H1 (cell line): ENCODE results near the gene ZNFX1. TPM values are rescaled to one million over a fixed set of nuclear protein-coding genes. Genes with fewer than 3 reads are reported as not detected.

Experiments used
- CTCF ChIA-PET: fragments of 300-600 bp; sonication (Branson Sonifier 250); formaldehyde crosslinking; loops from one replicate; lab custom pipeline; 2021; ENCODE audit not compliant: partially characterized antibody; lab: Charles Lee
- POLR2A ChIA-PET: fragments of 300-600 bp; sonication (Branson Sonifier 250); formaldehyde crosslinking; loops from one replicate; lab custom pipeline; 2021; ENCODE audit warnings: inconsistent platforms; ENCODE audit not compliant: partially characterized antibody; lab: Charles Lee
- DNase-seq, 2 experiments: peaks; one replicate each; pipeline versions ENCODE4 v3.0.0 to v3.0.0-alpha.2; 2010 to 2022; ENCODE audit warnings: low spot score in 2 of 2, low read depth in 1 of 2, mixed read lengths in 1 of 2
- FAIRE-seq: peaks from 2 replicates; lab custom pipeline; 2011; peaks lifted over from hg19 to GRCh38; lab: Jason Lieb, UNC
- H2AFZ ChIP-seq: 2 replicates; pipeline ENCODE4 v1.8.1; 2012; ENCODE audit warnings: low read length, inconsistent platforms
- H2AK5ac ChIP-seq: 2 replicates; pipeline ENCODE4 v1.6.1; 2013; ENCODE audit warnings: low read depth, low read length
- H2BK120ac ChIP-seq: replicated peaks from 2 replicates; pipeline ENCODE3; 2013; ENCODE audit warnings: low read depth, low read length, inconsistent platforms
- H2BK12ac ChIP-seq: 2 replicates; pipeline ENCODE4 v1.6.1; 2013; ENCODE audit warnings: low read depth, low read length
- H2BK15ac ChIP-seq: 2 replicates; pipeline ENCODE4 v1.6.1; 2013; ENCODE audit warnings: low read length
- H2BK20ac ChIP-seq: 2 replicates; pipeline ENCODE4 v1.6.1; 2013; ENCODE audit warnings: low read length
- H2BK5ac ChIP-seq: 2 replicates; pipeline ENCODE4 v1.6.1; 2013; ENCODE audit warnings: low read depth, low read length
- H3K14ac ChIP-seq: 2 replicates; pipeline ENCODE4 v1.6.1; 2013; ENCODE audit warnings: inconsistent platforms; ENCODE audit not compliant: insufficient read length
- H3K18ac ChIP-seq: 2 replicates; pipeline ENCODE4 v1.6.1; 2013; ENCODE audit warnings: low read length; ENCODE audit errors: extremely low read depth
- H3K23ac ChIP-seq: 2 replicates; pipeline ENCODE4 v1.6.1; 2013; ENCODE audit warnings: inconsistent platforms; ENCODE audit not compliant: insufficient read length
- H3K23me2 ChIP-seq: 2 replicates; pipeline ENCODE4 v1.6.1; 2013; ENCODE audit warnings: low read depth, low read length
- H3K27ac ChIP-seq: 2 replicates; pipeline ENCODE4 v1.6.1; 2011; ENCODE audit warnings: low read depth, low read length, inconsistent platforms
- H3K27me3 ChIP-seq, 4 experiments: replicated peaks in 1 of 4; 1 replicate in 1 of 4; 2 replicates in 3 of 4; pipeline versions ENCODE4 v1.6.1 to v1.8.1; 2011 to 2013; ENCODE audit warnings: low read length in 3 of 4, mild to moderate bottlenecking in 3 of 4, inconsistent platforms in 2 of 4, mixed read lengths in 2 of 4, moderate library complexity in 1 of 4; ENCODE audit not compliant: control insufficient read depth in 3 of 4, insufficient read depth in 3 of 4; ENCODE audit errors: extremely low read depth in 1 of 4
- H3K36me3 ChIP-seq, 4 experiments: 2 replicates each; pipeline versions ENCODE4 v1.6.1 to v1.8.1; 2011 to 2013; ENCODE audit warnings: mild to moderate bottlenecking in 4 of 4, low read length in 3 of 4, moderate library complexity in 2 of 4, control low read depth in 1 of 4, inconsistent platforms in 1 of 4; ENCODE audit not compliant: insufficient read depth in 4 of 4, control insufficient read depth in 2 of 4
- H3K4ac ChIP-seq: replicated peaks from 2 replicates; pipeline ENCODE3; 2013; ENCODE audit warnings: low read length, low read depth, mixed read lengths, inconsistent platforms; ENCODE audit not compliant: insufficient read length
- H3K4me1 ChIP-seq, 4 experiments: replicated peaks in 1 of 4; 1 replicate in 1 of 4; 2 replicates in 3 of 4; pipeline versions ENCODE4 v1.6.1 to v1.8.1; 2011 to 2013; ENCODE audit warnings: low read length in 3 of 4, inconsistent platforms in 2 of 4, mixed read lengths in 1 of 4; ENCODE audit not compliant: insufficient read depth in 4 of 4, control insufficient read depth in 3 of 4
- H3K4me2 ChIP-seq, 2 experiments: 2 replicates each; pipeline versions ENCODE4 v1.6.1 to v1.8.1; 2011 to 2013; ENCODE audit warnings: low read depth in 2 of 2, low read length in 2 of 2, control low read depth in 1 of 2, inconsistent platforms in 1 of 2, mild to moderate bottlenecking in 1 of 2; ENCODE audit not compliant: insufficient read depth in 1 of 2
- H3K4me3 ChIP-seq, 4 experiments: fragments of 200-600, 300-600 bp in 1 of 4; sonication (generic), shearing (Covaris generic), sonication (Bioruptor Twin) in 1 of 4; 2 replicates each; pipeline versions ENCODE4 v1.5.1 to v1.8.1; 2011 to 2016; ENCODE audit warnings: low read length in 4 of 4, low read depth in 3 of 4, control low read depth in 2 of 4, inconsistent platforms in 2 of 4, mild to moderate bottlenecking in 2 of 4, mixed read lengths in 1 of 4, moderate library complexity in 1 of 4; ENCODE audit not compliant: insufficient read depth in 2 of 4; ENCODE audit errors: extremely low read depth in 1 of 4
- H3K56ac ChIP-seq: replicated peaks from 2 replicates; pipeline ENCODE3; 2013; ENCODE audit warnings: low read depth, mild to moderate bottlenecking, mixed read lengths, low read length, inconsistent platforms; ENCODE audit not compliant: insufficient read length
- H3K79me1 ChIP-seq: 2 replicates; pipeline ENCODE4 v1.6.1; 2013; ENCODE audit warnings: low read depth, low read length, control low read depth
- H3K79me2 ChIP-seq, 2 experiments: 2 replicates each; pipeline versions ENCODE4 v1.6.1 to v1.8.1; 2012 to 2013; ENCODE audit warnings: low read length in 2 of 2, mild to moderate bottlenecking in 2 of 2, inconsistent platforms in 1 of 2; ENCODE audit not compliant: insufficient read depth in 2 of 2, control insufficient read depth in 1 of 2
- H3K9ac ChIP-seq, 4 experiments: replicated peaks in 1 of 4; 1 replicate in 1 of 4; 2 replicates in 3 of 4; pipeline versions ENCODE4 v1.6.1 to v1.8.1; 2011 to 2013; ENCODE audit warnings: low read depth in 3 of 4, low read length in 3 of 4, control low read depth in 2 of 4, mild to moderate bottlenecking in 2 of 4, moderate library complexity in 2 of 4, inconsistent platforms in 1 of 4; ENCODE audit errors: extremely low read depth in 1 of 4
- H3K9me3 ChIP-seq, 2 experiments: 2 replicates each; pipeline versions ENCODE4 v1.6.1 to v1.8.1; 2012 to 2013; ENCODE audit warnings: mild to moderate bottlenecking in 2 of 2, moderate library complexity in 2 of 2, control low read depth in 1 of 2, inconsistent platforms in 1 of 2, low read depth in 1 of 2, low read length in 1 of 2, mixed read lengths in 1 of 2; ENCODE audit not compliant: insufficient read depth in 2 of 2
- H4K20me1 ChIP-seq, 2 experiments: replicated peaks in 1 of 2; 2 replicates each; pipeline versions ENCODE3 to v1.8.1; 2011 to 2013; ENCODE audit warnings: inconsistent platforms in 2 of 2, low read length in 2 of 2, mild to moderate bottlenecking in 1 of 2; ENCODE audit not compliant: insufficient read depth in 2 of 2, control insufficient read depth in 1 of 2
- H4K5ac ChIP-seq: 2 replicates; pipeline ENCODE4 v1.6.1; 2013; ENCODE audit warnings: low read length, low read depth, mixed read lengths, inconsistent platforms; ENCODE audit not compliant: insufficient read length
- H4K8ac ChIP-seq: 2 replicates; pipeline ENCODE4 v1.8.0; 2013; ENCODE audit warnings: mild to moderate bottlenecking, moderate library complexity, low read length, inconsistent platforms; ENCODE audit not compliant: insufficient read depth; ENCODE audit errors: extremely low read depth
- H4K91ac ChIP-seq: replicated peaks from 2 replicates; pipeline ENCODE3; 2013; ENCODE audit warnings: low read length, mixed read lengths, inconsistent platforms; ENCODE audit not compliant: insufficient read length
- CTBP2 ChIP-seq: IDR thresholded peaks from 2 replicates; pipeline ENCODE4 v1.7.0; 2011; ENCODE audit warnings: borderline replicate concordance, mild to moderate bottlenecking, moderate library complexity, mixed read lengths, low read length; ENCODE audit not compliant: insufficient read depth, insufficient read length
- JUN ChIP-seq: IDR thresholded peaks from 2 replicates; pipeline ENCODE4 v1.6.1; 2011; ENCODE audit warnings: low read depth, mild to moderate bottlenecking, improper control_type of control experiment, low read length
- KDM4A ChIP-seq: IDR thresholded peaks from one replicate; pipeline ENCODE4 v1.7.1; 2012; ENCODE audit warnings: low read depth, mild to moderate bottlenecking, moderate library complexity, low read length, inconsistent platforms; ENCODE audit not compliant: severe bottlenecking
- POLR2A ChIP-seq, 2 experiments: IDR thresholded peaks; 1 replicate in 1 of 2; 2 replicates in 1 of 2; pipeline ENCODE4 v1.6.1; 2011; ENCODE audit warnings: low read depth in 2 of 2, low read length in 2 of 2, mild to moderate bottlenecking in 2 of 2; ENCODE audit errors: control extremely low read depth in 1 of 2
- RXRA ChIP-seq: IDR thresholded peaks from 2 replicates; pipeline ENCODE4 v1.6.1; 2011; ENCODE audit warnings: low read depth, mild to moderate bottlenecking, low read length, moderate library complexity; ENCODE audit not compliant: insufficient read depth
- ZNF274 ChIP-seq: IDR thresholded peaks from 2 replicates; pipeline ENCODE4 v1.7.0; 2012; ENCODE audit warnings: low read length, borderline replicate concordance; ENCODE audit errors: extremely low read depth
- WGBS, 2 experiments: shearing (Covaris generic) in 1 of 2; methylation state at CpG; one replicate each; pipeline versions ENCODE4 v1.1.6 to v1.1.7; 2013 to 2015; ENCODE audit warnings: low lambda C conversion rate in 2 of 2, mixed read lengths in 2 of 2, inconsistent platforms in 1 of 2, low coverage in 1 of 2, missing lambda C conversion rate in 1 of 2; ENCODE audit not compliant: insufficient replicate concordance in 2 of 2, insufficient coverage in 1 of 2, insufficient read length in 1 of 2; ENCODE audit errors: extremely low coverage in 1 of 2, missing lambda C conversion rate in 1 of 2; 5-methylcytosine and 5-hydroxymethylcytosine counted together
- polyA plus RNA-seq, 7 experiments: library from polyadenylated mRNA; depleted of rRNA in 3 of 7; stranded (reverse) in 5 of 7; unstranded in 2 of 7; fragments of >200 nt in 5 of 7; fragments of 200-250 nt in 2 of 7; gene quantifications; 1 replicate in 5 of 7; 2 replicates in 1 of 7; 4 replicates in 1 of 7; pipeline versions ENCODE4 v1.2.1 to v1.2.3, GENCODE V29; 2011 to 2013; ENCODE audit warnings: missing spikeins in 2 of 7, mixed read lengths in 2 of 7
- total RNA-seq: library from RNA; stranded (reverse); fragmentation: NEBNext Ultra II Directional; extraction: Animal tissue kit (Norgen Biotek cat#: 25700); gene quantifications from 2 replicates; pipeline ENCODE4 v1.2.1, GENCODE V29; 2021

ZNFX1 gene
- total and polyA plus RNA-seq, 2 of the 8 experiments (the other 6 are each of a cell fraction or from before 2014, with no cell fraction given), result 3.1 to 11.3 TPM

DNA sequence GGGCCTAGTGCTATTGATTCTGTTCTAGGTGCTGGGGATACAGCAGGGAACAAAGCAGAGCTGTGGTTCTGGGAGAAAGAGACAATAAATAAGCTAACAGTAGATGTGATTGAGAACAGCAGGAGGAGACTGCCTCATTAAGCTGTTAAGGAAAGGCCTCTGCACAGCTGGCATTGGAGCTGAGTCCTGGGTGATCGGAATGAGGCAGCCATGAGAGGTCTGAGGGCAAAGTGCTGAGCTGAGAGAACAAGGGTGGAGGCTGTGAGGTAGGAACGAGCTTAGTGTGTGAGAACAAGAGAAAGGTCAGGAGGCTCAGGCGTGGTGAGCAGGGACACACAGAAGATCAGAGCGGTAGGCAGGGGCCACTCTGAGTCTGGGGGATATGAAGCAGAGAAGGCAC, 40.3 kb downstream of the ZNFX1 start:
- Histone ChIP-seq H4K91ac (no peak overlapping the region), H2AFZ (no peak overlapping the region), H2BK12ac (no peak overlapping the region), H2BK5ac (no peak overlapping the region), H3K4me1 (no peaks in the 10 kb centered on the region), H2BK15ac (no peak overlapping the region), H4K5ac (no peak overlapping the region), H3K79me2 (no peaks in the 10 kb centered on the region), H3K56ac (no peak overlapping the region), H3K27ac (no peak overlapping the region), H3K4ac (no peak overlapping the region), H3K9me3 (no peaks in the 10 kb centered on the region), H3K23ac (no peak overlapping the region), H3K79me1 (no peaks in the 10 kb centered on the region), H3K23me2 (no peaks in the 10 kb centered on the region), H3K4me2 (no peak overlapping the region), H3K27me3 (no peaks in the 10 kb centered on the region), H3K36me3 (peaks cover 41 to 80% (median 63%) of the 10 kb centered on the region in 4 experiments), H3K18ac (no peak overlapping the region), H2BK20ac (no peak overlapping the region), H3K14ac (no peak overlapping the region), H4K8ac (no peak overlapping the region), H2AK5ac (no peak overlapping the region), H3K9ac (no peak overlapping the region), H2BK120ac (no peak overlapping the region), H3K4me3 (no peak overlapping the region), H4K20me1 (peaks cover 0 to 4% of the 10 kb centered on the region in 2 experiments)
- ChIA-PET POLR2A (interaction anchor here (1.1 to 6.7 kb wide), 8 partner anchors 8 to 49 kb away, joined by 3 to 51 read pairs (median 6); partner anchors contain the start of gene ZNFX1), CTCF (interaction anchor here (0.6 to 3.0 kb wide), 8 partner anchors 8 to 103 kb away, joined by 3 to 27 read pairs (median 4); no protein-coding TSS in a partner anchor)
- 88% methylated on average over 4 of the region's 4 CpGs; no CpG with 5 or more reads in 1 of the 2 experiments for WGBS, 2 experiments
- FAIRE-seq, result no peak
- DNase-seq, result no peak
- TF ChIP-seq JUN, result no peak
- TF ChIP-seq RXRA, result no peak
- TF ChIP-seq ZNF274, result no peak
- TF ChIP-seq CTBP2, result no peak
- TF ChIP-seq POLR2A (IDR thresholded peaks at IDR 0.05; ENCODE audit: control extremely low read depth in 1 of 2, low read depth in 2 of 2, low read length in 2 of 2), result no peak
- TF ChIP-seq KDM4A, result no peak
